Measurements from ENCODE around the gene SEC24D.
"Not testable (repeated sequence)": the region's sequence is repeated elsewhere in the genome, so short reads cannot be mapped to it uniquely, and the experiment has no call there.

Gene SEC24D

GRCh38 chr4:118790544-118790943, 45.4 kb downstream of the SEC24D start:
- peaks cover 13% of the 10 kb centered on the region for H3K36me3 ChIP-seq
- H3K4me2 ChIP-seq, result no peak overlapping the region
- no peak for TF ChIP-seq Cebpa-rat (IDR thresholded peaks at IDR 0.05)
- H4K20me1 ChIP-seq, result no peaks in the 10 kb centered on the region
- H3K27me3 ChIP-seq, result no peaks in the 10 kb centered on the region
- no peak overlapping the region for H3K9ac ChIP-seq
- H3K9me3 ChIP-seq, result peaks cover 4% of the 10 kb centered on the region; the same call in 1 of the 2 replicates
- no peak overlapping the region for H3K27ac ChIP-seq
- no peaks in the 10 kb centered on the region for H3K4me1 ChIP-seq
- H3K4me3 ChIP-seq, result no peak overlapping the region

DNA sequence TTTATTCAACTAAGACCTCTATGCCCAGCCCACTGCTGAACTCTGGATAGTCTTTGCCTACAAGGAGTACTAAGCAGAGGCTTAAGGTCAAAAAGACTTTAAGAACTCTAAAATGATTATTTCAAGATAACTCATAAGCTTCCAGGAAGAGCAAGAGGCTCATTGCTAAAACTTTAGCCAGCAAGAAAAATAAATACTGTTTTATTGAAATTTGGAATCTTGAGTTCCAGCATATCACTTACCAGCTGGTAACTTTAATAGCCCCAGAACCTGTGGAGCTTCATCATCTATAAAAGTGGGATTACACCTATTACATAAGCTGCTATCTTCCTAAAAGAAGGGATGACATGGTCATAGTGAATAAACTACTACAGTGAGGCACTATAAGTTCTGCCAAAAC, 47.0 kb downstream of the SEC24D start:
- Histone ChIP-seq H3K9me3 (peaks cover 4% of the 10 kb centered on the region; the same call in 1 of the 2 replicates), H4K20me1 (no peaks in the 10 kb centered on the region), H3K36me3 (peaks cover 4% of the 10 kb centered on the region; the same call in 1 of the 2 replicates), H3K27ac (no peak overlapping the region), H3K9ac (no peak overlapping the region), H3K4me2 (no peak overlapping the region), H3K27me3 (no peaks in the 10 kb centered on the region), H3K4me1 (no peaks in the 10 kb centered on the region), H3K4me3 (no peak overlapping the region)
- no peak for TF ChIP-seq Cebpa-rat (IDR thresholded peaks at IDR 0.05)

DNA sequence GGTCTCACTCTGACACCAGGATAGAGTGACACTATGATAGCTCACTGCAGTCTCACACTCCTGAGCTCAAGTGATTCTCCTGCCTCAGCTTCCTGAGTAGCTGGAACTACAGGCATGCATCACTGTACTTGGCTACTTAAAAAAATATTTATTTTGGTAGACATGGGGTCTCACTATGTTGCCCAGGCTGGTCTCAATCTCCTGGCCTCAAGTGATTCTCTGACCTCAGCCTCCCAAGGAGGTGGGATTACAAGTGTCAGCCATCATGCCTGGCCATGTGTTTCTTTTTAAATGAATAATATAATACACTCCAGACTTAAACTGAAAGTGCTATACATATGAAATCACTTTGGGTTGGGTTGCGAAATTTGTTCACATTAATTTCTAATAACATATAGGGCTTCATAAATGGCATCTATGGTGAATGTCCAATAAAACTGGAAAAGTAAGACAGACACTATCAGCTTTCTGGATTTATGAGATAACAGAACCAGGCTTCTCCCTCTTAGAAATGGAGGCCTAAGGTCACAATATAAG, 48.0 kb downstream of the SEC24D start:
- no peak for TF ChIP-seq Cebpa-rat (IDR thresholded peaks at IDR 0.05)
- Histone ChIP-seq H3K4me2 (no peak overlapping the region), H3K36me3 (peaks cover 9% of the 10 kb centered on the region), H4K20me1 (no peaks in the 10 kb centered on the region), H3K9ac (no peak overlapping the region), H3K9me3 (peaks cover 4% of the 10 kb centered on the region; the same call in 1 of the 2 replicates), H3K27me3 (no peaks in the 10 kb centered on the region), H3K4me3 (no peak overlapping the region), H3K27ac (no peak overlapping the region), H3K4me1 (no peaks in the 10 kb centered on the region)

DNA sequence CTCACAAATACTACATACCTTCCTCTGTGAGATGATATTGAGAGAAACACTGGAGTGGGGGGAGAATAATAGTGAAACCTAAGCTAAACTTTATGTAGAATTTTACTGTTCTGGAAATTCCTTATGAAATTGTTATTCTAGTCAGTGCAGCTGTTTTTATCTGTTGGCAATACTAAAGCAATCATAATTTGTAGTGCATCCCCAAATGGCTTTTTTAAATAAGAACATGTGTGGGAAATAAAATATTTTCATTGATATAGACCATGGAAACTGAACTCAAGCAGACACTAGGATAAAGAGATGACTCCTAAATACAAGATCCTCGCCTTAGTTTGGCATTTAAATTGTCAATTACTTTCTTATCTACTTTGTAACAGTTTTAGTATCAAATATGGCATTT, 51.1 kb downstream of the SEC24D start:
- Histone ChIP-seq H3K27ac (no peak overlapping the region), H3K36me3 (peaks cover 18% of the 10 kb centered on the region), H3K27me3 (no peaks in the 10 kb centered on the region), H3K4me3 (no peak overlapping the region), H3K4me2 (no peak overlapping the region), H3K9me3 (no peaks in the 10 kb centered on the region), H3K9ac (no peak overlapping the region), H4K20me1 (no peaks in the 10 kb centered on the region), H3K4me1 (no peaks in the 10 kb centered on the region)
- no peak for TF ChIP-seq Cebpa-rat (IDR thresholded peaks at IDR 0.05)

DNA sequence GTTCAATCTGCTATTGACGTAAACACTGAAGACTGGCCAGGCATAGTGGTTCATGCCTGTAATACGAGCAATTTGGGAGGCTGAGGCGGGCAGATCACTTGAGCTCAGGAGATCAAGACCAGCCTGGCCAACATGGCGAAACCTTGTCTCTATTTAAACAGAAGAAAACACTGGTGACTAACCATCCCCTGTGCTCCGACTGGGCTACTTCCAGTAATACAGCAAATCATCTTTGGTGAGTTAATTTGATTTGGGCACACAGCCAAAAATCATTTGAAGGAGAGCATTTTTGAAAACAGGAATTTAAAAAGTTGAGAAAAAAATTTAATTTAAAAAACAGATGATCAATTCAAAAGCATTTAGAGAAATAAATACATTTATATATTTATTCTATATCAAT, 52.0 kb downstream of the SEC24D start:
- TF ChIP-seq Cebpa-rat (IDR thresholded peaks at IDR 0.05), result no peak
- no peaks in the 10 kb centered on the region for H3K27me3 ChIP-seq
- H3K4me1 ChIP-seq, result no peaks in the 10 kb centered on the region
- H3K27ac ChIP-seq, result no peak overlapping the region
- H3K36me3 ChIP-seq, result peaks cover 18% of the 10 kb centered on the region
- H3K4me2 ChIP-seq, result no peak overlapping the region
- H4K20me1 ChIP-seq, result no peaks in the 10 kb centered on the region
- H3K4me3 ChIP-seq, result no peak overlapping the region
- H3K9me3 ChIP-seq, result no peaks in the 10 kb centered on the region
- H3K9ac ChIP-seq, result no peak overlapping the region

DNA sequence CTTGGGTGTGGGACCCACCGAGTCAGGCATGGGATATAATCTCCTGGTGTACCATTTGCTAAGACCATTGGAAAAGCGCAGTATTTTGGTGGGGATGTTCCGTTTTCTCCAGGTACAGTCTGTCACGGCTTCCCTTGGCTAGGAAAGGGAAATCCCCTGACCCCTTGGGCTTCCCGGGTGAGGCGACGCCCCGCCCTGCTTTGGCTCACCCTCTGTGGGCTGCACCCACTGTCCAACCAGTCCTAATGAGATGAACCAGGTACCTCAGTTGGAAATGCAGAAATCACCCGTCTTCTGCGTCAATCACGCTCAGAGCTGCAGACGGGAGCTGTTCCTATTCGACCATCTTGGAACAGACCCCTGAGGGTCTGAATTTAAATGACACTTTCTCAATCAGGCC, 53.0 kb downstream of the SEC24D start:
- peaks cover 18% of the 10 kb centered on the region for H3K36me3 ChIP-seq
- H3K4me3 ChIP-seq, H3K9ac ChIP-seq, H4K20me1 ChIP-seq, H3K4me1 ChIP-seq, H3K27me3 ChIP-seq, H3K27ac ChIP-seq, H3K4me2 ChIP-seq, H3K9me3 ChIP-seq: not testable (repeated sequence)

DNA sequence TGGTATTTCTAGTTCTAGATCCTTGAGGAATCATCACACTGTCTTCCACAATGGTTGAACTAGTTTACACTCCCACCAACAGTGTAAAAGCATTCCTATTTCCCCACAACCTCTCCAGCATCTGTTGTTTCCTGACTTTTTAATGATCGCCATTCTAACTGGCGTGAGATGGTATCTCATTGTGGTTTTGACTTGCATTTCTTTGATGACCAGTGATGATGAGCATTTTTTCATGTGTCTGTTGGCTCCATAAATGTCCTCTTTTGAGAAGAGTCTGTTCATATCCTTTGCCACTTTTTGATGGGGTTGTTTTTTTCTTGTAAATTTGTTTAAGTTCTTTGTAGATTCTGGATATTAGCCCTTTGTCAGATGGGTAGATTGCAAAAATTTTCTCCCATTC, 58.3 kb downstream of the SEC24D start:
- not testable (repeated sequence) for H3K36me3 ChIP-seq, H3K27ac ChIP-seq, H3K4me2 ChIP-seq, H3K4me3 ChIP-seq, H3K27me3 ChIP-seq, H3K4me1 ChIP-seq, H4K20me1 ChIP-seq, H3K9me3 ChIP-seq, H3K9ac ChIP-seq

DNA sequence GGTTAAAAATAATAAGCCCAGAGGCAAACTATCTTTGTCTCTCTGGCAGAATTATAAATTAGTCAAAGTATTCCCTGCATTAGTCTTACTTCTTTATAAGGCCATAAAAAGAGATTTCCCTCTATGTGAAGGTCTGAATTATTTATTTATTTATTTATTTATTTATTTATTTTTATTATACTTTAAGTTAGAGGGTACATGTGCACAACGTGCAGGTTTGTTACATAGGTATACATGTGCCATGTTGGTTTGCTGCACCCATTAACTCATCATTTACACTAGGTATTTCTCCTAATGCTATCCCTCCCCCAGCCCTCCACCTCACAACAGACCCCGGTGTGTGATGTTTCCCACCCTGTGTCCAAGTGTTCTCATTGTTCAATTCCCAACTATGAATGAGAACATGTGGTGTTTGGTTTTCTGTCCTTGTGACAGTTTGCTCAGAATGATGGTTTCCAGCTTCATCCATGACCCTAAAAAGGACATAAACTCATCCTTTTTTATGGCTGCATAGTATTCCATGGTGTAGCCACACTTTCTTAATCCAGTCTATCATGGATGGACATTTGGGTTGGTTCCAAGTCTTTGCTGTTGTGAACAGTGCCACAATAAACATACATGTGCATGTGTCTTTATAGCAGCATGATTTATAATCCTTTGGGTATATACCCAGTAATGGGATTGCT, 58.8 kb downstream of the SEC24D start:
- not testable (repeated sequence) for H3K27ac ChIP-seq, H3K4me3 ChIP-seq

DNA sequence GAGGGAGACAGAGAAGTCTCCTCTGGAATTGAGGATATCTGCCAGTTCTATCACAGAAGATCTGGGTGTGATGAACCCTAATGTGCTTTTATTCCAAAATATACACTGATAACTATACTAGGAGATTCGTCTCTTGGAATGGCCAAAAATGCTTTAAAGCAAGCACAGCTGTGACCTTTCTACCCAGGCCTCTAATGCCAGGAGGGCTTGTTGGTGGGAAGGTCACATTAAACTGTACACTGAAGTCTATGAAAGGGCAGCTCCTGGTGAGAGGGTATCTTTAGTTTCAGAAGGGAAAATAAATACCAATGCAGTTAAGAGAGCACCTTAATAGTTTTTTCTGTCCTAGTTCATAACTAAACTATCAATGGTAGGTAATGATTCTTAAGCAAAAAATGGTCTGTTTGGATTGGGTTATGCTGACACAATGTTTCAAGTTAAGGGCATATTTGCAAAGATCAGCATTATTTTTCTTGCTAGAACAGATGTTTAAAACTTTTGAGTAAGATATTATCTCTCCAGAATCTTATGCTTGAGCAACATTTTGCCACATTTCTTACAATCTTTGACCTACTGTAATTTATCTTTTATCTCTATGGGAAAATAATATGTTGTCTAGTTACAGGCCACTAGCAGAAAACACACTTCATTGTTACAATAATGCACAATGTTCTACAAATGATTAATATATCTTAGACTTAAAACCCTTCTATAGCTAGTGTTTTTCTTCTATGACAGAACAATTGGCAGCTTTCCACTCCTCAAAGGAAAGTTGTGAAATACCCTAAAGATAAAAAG, 59.6 kb downstream of the SEC24D start:
- Histone ChIP-seq H4K20me1 (no peaks in the 10 kb centered on the region), H3K27me3 (no peaks in the 10 kb centered on the region), H3K4me1 (no peaks in the 10 kb centered on the region), H3K4me3 (no peak overlapping the region), H3K9me3 (no peaks in the 10 kb centered on the region), H3K9ac (no peak overlapping the region), H3K4me2 (no peak overlapping the region), H3K27ac (no peak overlapping the region), H3K36me3 (no peaks in the 10 kb centered on the region)
- no peak for TF ChIP-seq Cebpa-rat (IDR thresholded peaks at IDR 0.05)

More for the DNA sequence above, 58.8 kb downstream of the SEC24D start:
- H3K9me3 ChIP-seq, H3K36me3 ChIP-seq, H3K9ac ChIP-seq, H3K27me3 ChIP-seq, H4K20me1 ChIP-seq, H3K4me1 ChIP-seq, H3K4me2 ChIP-seq: not testable (repeated sequence)

- Histone ChIP-seq H3K36me3 (no peaks in the 10 kb centered on the region), H3K27ac (no peak overlapping the region), H3K4me1 (no peaks in the 10 kb centered on the region), H4K20me1 (no peaks in the 10 kb centered on the region), H3K27me3 (no peaks in the 10 kb centered on the region), H3K9ac (no peak overlapping the region), H3K4me2 (no peak overlapping the region), H3K9me3 (no peaks in the 10 kb centered on the region), H3K4me3 (no peak overlapping the region)
- TF ChIP-seq Cebpa-rat (IDR thresholded peaks at IDR 0.05), result no peak
These were observed 60.5 kb downstream of the SEC24D start for GRCh38 chr4:118775405-118775804.
